ENCODE results near the gene MMP11. TPM values are rescaled to one million over a fixed set of nuclear protein-coding genes. Genes with fewer than 3 reads are reported as not detected.

MMP11 gene
- total and polyA plus RNA-seq, 2 of the 13 experiments (the other 11 are each of a cell fraction or from before 2014, with no cell fraction given) = 8.9 to 28.6 TPM

GRCh38 chr22:23786752-23787599 is 14.3 kb downstream of the MMP11 start, which contains the start of gene SMARCB1 (continued):
- TF ChIP-seq ZNF746 (CRISPR knock-in tag; IDR thresholded peaks at IDR 0.05) (peak; percentile 23; the same call in 1 of the 2 replicates), BCL3 (CRISPR knock-in tag; IDR thresholded peaks at IDR 0.05) (peak; percentile 77; the same call in 1 of the 2 replicates), BHLHE40 (IDR thresholded peaks at IDR 0.05; ENCODE audit: low read length) (no peak), GTF3A (CRISPR knock-in tag; conservative IDR thresholded peaks at IDR 0.05) (peak; percentile 63; the same call in 1 of the 2 replicates), ZBTB38 (CRISPR knock-in tag; IDR thresholded peaks at IDR 0.05) (peak; percentile 10; the same call in 1 of the 2 replicates), ISL2 (CRISPR knock-in tag; IDR thresholded peaks at IDR 0.05) (peak; percentile 54; the same call in 1 of the 2 replicates), ZNF607 (CRISPR knock-in tag; IDR thresholded peaks at IDR 0.05; ENCODE audit: borderline replicate concordance) (peak; percentile 87; the same call in 1 of the 2 replicates), ZNF44 (CRISPR knock-in tag; IDR thresholded peaks at IDR 0.05) (peak; percentile 14; the same call in 1 of the 2 replicates), YEATS2 (CRISPR knock-in tag; IDR thresholded peaks at IDR 0.05; ENCODE audit: borderline replicate concordance) (no peak), ZNF333 (CRISPR knock-in tag; IDR thresholded peaks at IDR 0.05; ENCODE audit: borderline replicate concordance) (0 out of 2 replicates have a peak, but pooled peaks have one; percentile 59), MIER2 (CRISPR knock-in tag; IDR thresholded peaks at IDR 0.05) (no peak), DNMT1 (CRISPR knock-in tag; IDR thresholded peaks at IDR 0.05) (0 out of 2 replicates have a peak, but pooled peaks have one; percentile 13), KDM3A (CRISPR knock-in tag; IDR thresholded peaks at IDR 0.05; ENCODE audit: low read depth) (peak; percentile 62; the same call in 1 of the 2 replicates)
- TF ChIP-seq, protein P1, sequence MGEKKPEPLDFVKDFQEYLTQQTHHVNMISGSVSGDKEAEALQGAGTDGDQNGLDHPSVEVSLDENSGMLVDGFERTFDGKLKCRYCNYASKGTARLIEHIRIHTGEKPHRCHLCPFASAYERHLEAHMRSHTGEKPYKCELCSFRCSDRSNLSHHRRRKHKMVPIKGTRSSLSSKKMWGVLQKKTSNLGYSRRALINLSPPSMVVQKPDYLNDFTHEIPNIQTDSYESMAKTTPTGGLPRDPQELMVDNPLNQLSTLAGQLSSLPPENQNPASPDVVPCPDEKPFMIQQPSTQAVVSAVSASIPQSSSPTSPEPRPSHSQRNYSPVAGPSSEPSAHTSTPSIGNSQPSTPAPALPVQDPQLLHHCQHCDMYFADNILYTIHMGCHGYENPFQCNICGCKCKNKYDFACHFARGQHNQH (CRISPR knock-in tag; IDR thresholded peaks at IDR 0.05) = 0 out of 2 replicates have a peak, but pooled peaks have one; percentile 24
- TF ChIP-seq, protein P2, sequence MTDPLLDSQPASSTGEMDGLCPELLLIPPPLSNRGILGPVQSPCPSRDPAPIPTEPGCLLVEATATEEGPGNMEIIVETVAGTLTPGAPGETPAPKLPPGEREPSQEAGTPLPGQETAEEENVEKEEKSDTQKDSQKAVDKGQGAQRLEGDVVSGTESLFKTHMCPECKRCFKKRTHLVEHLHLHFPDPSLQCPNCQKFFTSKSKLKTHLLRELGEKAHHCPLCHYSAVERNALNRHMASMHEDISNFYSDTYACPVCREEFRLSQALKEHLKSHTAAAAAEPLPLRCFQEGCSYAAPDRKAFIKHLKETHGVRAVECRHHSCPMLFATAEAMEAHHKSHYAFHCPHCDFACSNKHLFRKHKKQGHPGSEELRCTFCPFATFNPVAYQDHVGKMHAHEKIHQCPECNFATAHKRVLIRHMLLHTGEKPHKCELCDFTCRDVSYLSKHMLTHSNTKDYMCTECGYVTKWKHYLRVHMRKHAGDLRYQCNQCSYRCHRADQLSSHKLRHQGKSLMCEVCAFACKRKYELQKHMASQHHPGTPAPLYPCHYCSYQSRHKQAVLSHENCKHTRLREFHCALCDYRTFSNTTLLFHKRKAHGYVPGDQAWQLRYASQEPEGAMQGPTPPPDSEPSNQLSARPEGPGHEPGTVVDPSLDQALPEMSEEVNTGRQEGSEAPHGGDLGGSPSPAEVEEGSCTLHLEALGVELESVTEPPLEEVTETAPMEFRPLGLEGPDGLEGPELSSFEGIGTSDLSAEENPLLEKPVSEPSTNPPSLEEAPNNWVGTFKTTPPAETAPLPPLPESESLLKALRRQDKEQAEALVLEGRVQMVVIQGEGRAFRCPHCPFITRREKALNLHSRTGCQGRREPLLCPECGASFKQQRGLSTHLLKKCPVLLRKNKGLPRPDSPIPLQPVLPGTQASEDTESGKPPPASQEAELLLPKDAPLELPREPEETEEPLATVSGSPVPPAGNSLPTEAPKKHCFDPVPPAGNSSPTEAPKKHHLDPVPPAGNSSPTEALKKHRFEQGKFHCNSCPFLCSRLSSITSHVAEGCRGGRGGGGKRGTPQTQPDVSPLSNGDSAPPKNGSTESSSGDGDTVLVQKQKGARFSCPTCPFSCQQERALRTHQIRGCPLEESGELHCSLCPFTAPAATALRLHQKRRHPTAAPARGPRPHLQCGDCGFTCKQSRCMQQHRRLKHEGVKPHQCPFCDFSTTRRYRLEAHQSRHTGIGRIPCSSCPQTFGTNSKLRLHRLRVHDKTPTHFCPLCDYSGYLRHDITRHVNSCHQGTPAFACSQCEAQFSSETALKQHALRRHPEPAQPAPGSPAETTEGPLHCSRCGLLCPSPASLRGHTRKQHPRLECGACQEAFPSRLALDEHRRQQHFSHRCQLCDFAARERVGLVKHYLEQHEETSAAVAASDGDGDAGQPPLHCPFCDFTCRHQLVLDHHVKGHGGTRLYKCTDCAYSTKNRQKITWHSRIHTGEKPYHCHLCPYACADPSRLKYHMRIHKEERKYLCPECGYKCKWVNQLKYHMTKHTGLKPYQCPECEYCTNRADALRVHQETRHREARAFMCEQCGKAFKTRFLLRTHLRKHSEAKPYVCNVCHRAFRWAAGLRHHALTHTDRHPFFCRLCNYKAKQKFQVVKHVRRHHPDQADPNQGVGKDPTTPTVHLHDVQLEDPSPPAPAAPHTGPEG (CRISPR knock-in tag; IDR thresholded peaks at IDR 0.05) = peak; percentile 81
- TF ChIP-seq, protein P3, sequence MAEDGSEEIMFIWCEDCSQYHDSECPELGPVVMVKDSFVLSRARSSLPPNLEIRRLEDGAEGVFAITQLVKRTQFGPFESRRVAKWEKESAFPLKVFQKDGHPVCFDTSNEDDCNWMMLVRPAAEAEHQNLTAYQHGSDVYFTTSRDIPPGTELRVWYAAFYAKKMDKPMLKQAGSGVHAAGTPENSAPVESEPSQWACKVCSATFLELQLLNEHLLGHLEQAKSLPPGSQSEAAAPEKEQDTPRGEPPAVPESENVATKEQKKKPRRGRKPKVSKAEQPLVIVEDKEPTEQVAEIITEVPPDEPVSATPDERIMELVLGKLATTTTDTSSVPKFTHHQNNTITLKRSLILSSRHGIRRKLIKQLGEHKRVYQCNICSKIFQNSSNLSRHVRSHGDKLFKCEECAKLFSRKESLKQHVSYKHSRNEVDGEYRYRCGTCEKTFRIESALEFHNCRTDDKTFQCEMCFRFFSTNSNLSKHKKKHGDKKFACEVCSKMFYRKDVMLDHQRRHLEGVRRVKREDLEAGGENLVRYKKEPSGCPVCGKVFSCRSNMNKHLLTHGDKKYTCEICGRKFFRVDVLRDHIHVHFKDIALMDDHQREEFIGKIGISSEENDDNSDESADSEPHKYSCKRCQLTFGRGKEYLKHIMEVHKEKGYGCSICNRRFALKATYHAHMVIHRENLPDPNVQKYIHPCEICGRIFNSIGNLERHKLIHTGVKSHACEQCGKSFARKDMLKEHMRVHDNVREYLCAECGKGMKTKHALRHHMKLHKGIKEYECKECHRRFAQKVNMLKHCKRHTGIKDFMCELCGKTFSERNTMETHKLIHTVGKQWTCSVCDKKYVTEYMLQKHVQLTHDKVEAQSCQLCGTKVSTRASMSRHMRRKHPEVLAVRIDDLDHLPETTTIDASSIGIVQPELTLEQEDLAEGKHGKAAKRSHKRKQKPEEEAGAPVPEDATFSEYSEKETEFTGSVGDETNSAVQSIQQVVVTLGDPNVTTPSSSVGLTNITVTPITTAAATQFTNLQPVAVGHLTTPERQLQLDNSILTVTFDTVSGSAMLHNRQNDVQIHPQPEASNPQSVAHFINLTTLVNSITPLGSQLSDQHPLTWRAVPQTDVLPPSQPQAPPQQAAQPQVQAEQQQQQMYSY (CRISPR knock-in tag; IDR thresholded peaks at IDR 0.05) = no peak
